ENCODE measurements around the gene IGDCC3. TPM values are rescaled to one million over a fixed set of nuclear protein-coding genes. Genes with fewer than 3 reads are reported as not detected.

The IGDCC3 gene
- polyA plus RNA-seq (ENCODE audit: insufficient read length), result 3.7 TPM

GRCh38 chr15:65377976-65378366, at the start of gene IGDCC3:
Gene IGDCC3, minus strand, starts transcription at chr15:65378002. Its CDS starts 214 bp downstream, at chr15:65377788.
- DNase-seq (ENCODE audit: low read depth), result no peak

- DNase-seq (ENCODE audit: low read depth), result no peak
Observed at GRCh38 chr15:65426216-65426853, 48.5 kb upstream of the IGDCC3 start.

GRCh38 chr15:65424683-65425082, 46.9 kb upstream of the IGDCC3 start:
- no peak for DNase-seq (ENCODE audit: low read depth)

GRCh38 chr15:65423976-65424679, 46.3 kb upstream of the IGDCC3 start:
- DNase-seq (ENCODE audit: low read depth), result no peak

- no peak for DNase-seq (ENCODE audit: low read depth)
Observed at GRCh38 chr15:65423150-65423975, 45.6 kb upstream of the IGDCC3 start.

- peak; percentile 74 for DNase-seq (ENCODE audit: low read depth)
Observed at GRCh38 chr15:65421360-65422215, 43.8 kb upstream of the IGDCC3 start.

- DNase-seq (ENCODE audit: low read depth), result no peak
Observed at GRCh38 chr15:65420975-65421359, 43.2 kb upstream of the IGDCC3 start.

GRCh38 chr15:65418596-65418995, 40.8 kb upstream of the IGDCC3 start:
- no peak for DNase-seq (ENCODE audit: low read depth)

GRCh38 chr15:65416845-65417416, 39.1 kb upstream of the IGDCC3 start:
- peak; percentile 65 for DNase-seq (ENCODE audit: low read depth)

GRCh38 chr15:65414841-65415621, 37.2 kb upstream of the IGDCC3 start:
- no peak for DNase-seq (ENCODE audit: low read depth)

GRCh38 chr15:65413760-65414144, 36.0 kb upstream of the IGDCC3 start:
- no peak for DNase-seq (ENCODE audit: low read depth)

- DNase-seq (ENCODE audit: low read depth), result no peak
Observed at GRCh38 chr15:65413051-65413759, 35.4 kb upstream of the IGDCC3 start.

- no peak for DNase-seq (ENCODE audit: low read depth)
Observed at GRCh38 chr15:65412556-65412955, 34.8 kb upstream of the IGDCC3 start.

- DNase-seq (ENCODE audit: low read depth), result no peak
Observed at GRCh38 chr15:65411465-65412071, 33.8 kb upstream of the IGDCC3 start.

- DNase-seq (ENCODE audit: low read depth), result no peak
Observed at GRCh38 chr15:65410972-65411371, 33.2 kb upstream of the IGDCC3 start.

- DNase-seq (ENCODE audit: low read depth), result no peak
Observed at GRCh38 chr15:65410036-65410435, 32.2 kb upstream of the IGDCC3 start.

- DNase-seq (ENCODE audit: low read depth), result no peak
Observed at GRCh38 chr15:65409036-65409631, 31.3 kb upstream of the IGDCC3 start.

- no peak for DNase-seq (ENCODE audit: low read depth)
Observed at GRCh38 chr15:65408324-65409035, 30.7 kb upstream of the IGDCC3 start.

Measured in forelimb muscle (tissue), 1 donor.